NCI-H2171 (cell line): ENCODE measurements around the gene GJC2.
"Not testable (repeated sequence)": the region's sequence is repeated elsewhere in the genome, so short reads cannot be mapped to it uniquely, and the experiment has no call there.

Experiments
- DNase-seq: peaks from one replicate; lab custom pipeline; 2025; lab: John Stamatoyannopoulos, UW

GJC2 gene

GRCh38 chr1:228173528-228174481 is 24.1 kb downstream of the GJC2 start:
- DNase-seq: not testable (repeated sequence)

- DNase-seq: no peak
These were observed 25.0 kb downstream of the GJC2 start for GRCh38 chr1:228174482-228175315.

- no peak for DNase-seq
These were observed 25.7 kb downstream of the GJC2 start for GRCh38 chr1:228175316-228176023.

- no peak for DNase-seq
These were observed 26.3 kb downstream of the GJC2 start for GRCh38 chr1:228176024-228176395.

- no peak for DNase-seq
These were observed 26.9 kb downstream of the GJC2 start for GRCh38 chr1:228176461-228177182.

- DNase-seq: no peak
These were observed 27.4 kb downstream of the GJC2 start for GRCh38 chr1:228177183-228177475.

GRCh38 chr1:228177721-228178710 is 28.3 kb downstream of the GJC2 start:
- DNase-seq: no peak

GRCh38 chr1:228178737-228179684 is 29.3 kb downstream of the GJC2 start:
- DNase-seq: no peak

GRCh38 chr1:228180271-228180958 is 30.7 kb downstream of the GJC2 start:
- no peak for DNase-seq

- DNase-seq: no peak
These were observed 31.4 kb downstream of the GJC2 start for GRCh38 chr1:228180959-228181644.

- DNase-seq: no peak
These were observed 31.9 kb downstream of the GJC2 start for GRCh38 chr1:228181645-228182034.

- no peak for DNase-seq
These were observed 32.7 kb downstream of the GJC2 start for GRCh38 chr1:228182296-228183030.

- DNase-seq: no peak
These were observed 34.4 kb downstream of the GJC2 start for GRCh38 chr1:228184152-228184551.

- DNase-seq: no peak
These were observed 35.9 kb downstream of the GJC2 start for GRCh38 chr1:228185641-228185965.

- not testable (repeated sequence) for DNase-seq
These were observed 38.5 kb downstream of the GJC2 start for GRCh38 chr1:228188249-228188648.

GRCh38 chr1:228190182-228190581 is 40.5 kb downstream of the GJC2 start:
- DNase-seq: no peak

GRCh38 chr1:228190778-228191177 is 41.0 kb downstream of the GJC2 start:
- DNase-seq: no peak

GRCh38 chr1:228194436-228194835 is 44.7 kb downstream of the GJC2 start:
- no peak for DNase-seq
